Measurements from ENCODE around the gene TMC3.

The TMC3 gene

GRCh38 chr15:81310480-81310879, 63.5 kb downstream of the TMC3 start:
- H3K79me2 ChIP-seq (ENCODE audit: control insufficient read depth, insufficient read depth, low read length, unreplicated experiment), result no peaks in the 10 kb centered on the region
- H3K4me1 ChIP-seq (ENCODE audit: control insufficient read depth, insufficient read depth, low read length, unreplicated experiment), result peaks cover 47% of the 10 kb centered on the region

DNA sequence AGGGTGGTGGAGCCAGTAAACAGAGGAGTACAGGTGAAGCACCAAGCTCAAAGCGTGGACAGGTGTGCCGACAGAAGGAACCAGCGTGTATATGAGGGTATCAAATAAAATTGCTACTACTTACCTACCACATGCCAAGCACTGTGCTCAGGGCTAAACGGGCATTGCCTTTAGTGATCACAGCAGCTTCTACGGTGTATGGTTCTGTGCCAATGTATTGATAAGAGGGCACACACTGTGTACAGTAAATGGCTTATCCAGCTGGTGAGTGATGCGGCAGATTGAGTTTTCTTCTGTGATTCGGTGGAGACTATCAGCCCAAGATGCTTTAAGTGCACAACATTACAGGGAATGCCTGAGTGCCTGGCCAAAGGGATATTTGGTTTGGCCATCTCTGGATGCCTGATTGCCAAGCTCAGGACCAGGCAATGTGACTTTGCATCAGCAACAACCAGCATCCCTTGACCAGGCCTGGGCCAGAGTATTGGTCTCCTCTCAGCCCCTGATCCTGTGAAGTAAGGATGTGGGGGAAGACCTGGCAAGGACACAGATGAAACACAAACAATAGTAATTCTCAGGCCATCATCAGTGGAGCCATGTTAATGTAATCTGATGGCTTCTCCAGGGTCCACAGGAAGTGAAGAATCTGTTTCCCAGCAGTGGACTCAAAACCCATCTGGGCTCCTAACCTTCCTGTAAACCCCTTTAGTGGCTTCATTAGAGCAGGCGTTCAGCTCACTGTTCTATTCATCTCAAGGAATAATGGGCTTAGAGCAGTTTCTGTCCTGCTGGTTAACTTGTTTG, 64.2 kb downstream of the TMC3 start:
- Histone ChIP-seq H3K27me3 (ENCODE audit: insufficient read depth, low read length) (no peaks in the 10 kb centered on the region), H3K4me3 (ENCODE audit: low read depth, low read length) (no peak overlapping the region), H3K27ac (ENCODE audit: low read depth, low read length) (no peak overlapping the region), H3K79me2 (ENCODE audit: control insufficient read depth, insufficient read depth, low read length, unreplicated experiment) (no peaks in the 10 kb centered on the region), H3K36me3 (ENCODE audit: insufficient read depth, low read length) (0 out of 2 replicates have a peak, but pooled peaks cover 7% of the 10 kb centered on the region), H2AFZ (ENCODE audit: low read length, unreplicated experiment) (no peak overlapping the region), H3K4me1 (ENCODE audit: control insufficient read depth, insufficient read depth, low read length, unreplicated experiment) (peaks cover 47% of the 10 kb centered on the region)

More at GRCh38 chr15:81310480-81310879, 63.5 kb downstream of the TMC3 start:
- Histone ChIP-seq H3K27me3 (ENCODE audit: insufficient read depth, low read length) (no peaks in the 10 kb centered on the region), H2AFZ (ENCODE audit: low read length, unreplicated experiment) (no peak overlapping the region), H3K27ac (ENCODE audit: low read depth, low read length) (no peak overlapping the region), H3K36me3 (ENCODE audit: insufficient read depth, low read length) (0 out of 2 replicates have a peak, but pooled peaks cover 7% of the 10 kb centered on the region), H3K4me3 (ENCODE audit: low read depth, low read length) (no peak overlapping the region)

DNA sequence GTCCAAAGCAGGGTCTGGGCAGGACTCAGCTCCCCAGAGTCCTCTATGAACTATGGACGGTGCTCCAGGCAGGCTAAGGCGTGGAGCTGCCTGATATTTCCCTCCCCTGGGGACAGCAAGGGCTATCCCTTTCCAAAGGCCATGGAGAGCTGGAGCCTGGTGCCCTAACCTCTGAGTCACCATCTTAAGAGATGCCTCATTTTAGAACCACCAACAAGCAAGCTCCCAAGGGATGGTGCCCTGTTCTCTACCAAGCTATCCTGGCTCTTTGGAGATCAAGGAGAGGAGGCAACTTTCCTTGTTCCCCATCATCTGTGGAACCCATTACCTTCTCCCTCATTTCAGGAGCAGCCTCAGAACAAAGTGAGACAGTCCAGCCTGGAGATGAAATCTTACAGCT, 65.8 kb downstream of the TMC3 start:
- Histone ChIP-seq H3K79me2 (ENCODE audit: control insufficient read depth, insufficient read depth, low read length, unreplicated experiment) (no peaks in the 10 kb centered on the region), H2AFZ (ENCODE audit: low read length, unreplicated experiment) (no peak overlapping the region), H3K27ac (ENCODE audit: low read depth, low read length) (no peak overlapping the region), H3K4me1 (ENCODE audit: control insufficient read depth, insufficient read depth, low read length, unreplicated experiment) (peaks cover 42% of the 10 kb centered on the region), H3K36me3 (ENCODE audit: insufficient read depth, low read length) (0 out of 2 replicates have a peak, but pooled peaks cover 7% of the 10 kb centered on the region), H3K4me3 (ENCODE audit: low read depth, low read length) (no peak overlapping the region), H3K27me3 (ENCODE audit: insufficient read depth, low read length) (peaks cover 4% of the 10 kb centered on the region; the same call in 1 of the 2 replicates)

GRCh38 chr15:81304226-81304625, 69.8 kb downstream of the TMC3 start:
- no peaks in the 10 kb centered on the region for H3K36me3 ChIP-seq (ENCODE audit: insufficient read depth, low read length)
- H2AFZ ChIP-seq (ENCODE audit: low read length, unreplicated experiment), result no peak overlapping the region
- no peak overlapping the region for H3K27ac ChIP-seq (ENCODE audit: low read depth, low read length)
- H3K4me1 ChIP-seq (ENCODE audit: control insufficient read depth, insufficient read depth, low read length, unreplicated experiment), result peaks cover 16% of the 10 kb centered on the region
- H3K27me3 ChIP-seq (ENCODE audit: insufficient read depth, low read length), result peaks cover 8% of the 10 kb centered on the region; the same call in 1 of the 2 replicates
- H3K4me3 ChIP-seq (ENCODE audit: low read depth, low read length), result no peak overlapping the region
- no peaks in the 10 kb centered on the region for H3K79me2 ChIP-seq (ENCODE audit: control insufficient read depth, insufficient read depth, low read length, unreplicated experiment)

DNA sequence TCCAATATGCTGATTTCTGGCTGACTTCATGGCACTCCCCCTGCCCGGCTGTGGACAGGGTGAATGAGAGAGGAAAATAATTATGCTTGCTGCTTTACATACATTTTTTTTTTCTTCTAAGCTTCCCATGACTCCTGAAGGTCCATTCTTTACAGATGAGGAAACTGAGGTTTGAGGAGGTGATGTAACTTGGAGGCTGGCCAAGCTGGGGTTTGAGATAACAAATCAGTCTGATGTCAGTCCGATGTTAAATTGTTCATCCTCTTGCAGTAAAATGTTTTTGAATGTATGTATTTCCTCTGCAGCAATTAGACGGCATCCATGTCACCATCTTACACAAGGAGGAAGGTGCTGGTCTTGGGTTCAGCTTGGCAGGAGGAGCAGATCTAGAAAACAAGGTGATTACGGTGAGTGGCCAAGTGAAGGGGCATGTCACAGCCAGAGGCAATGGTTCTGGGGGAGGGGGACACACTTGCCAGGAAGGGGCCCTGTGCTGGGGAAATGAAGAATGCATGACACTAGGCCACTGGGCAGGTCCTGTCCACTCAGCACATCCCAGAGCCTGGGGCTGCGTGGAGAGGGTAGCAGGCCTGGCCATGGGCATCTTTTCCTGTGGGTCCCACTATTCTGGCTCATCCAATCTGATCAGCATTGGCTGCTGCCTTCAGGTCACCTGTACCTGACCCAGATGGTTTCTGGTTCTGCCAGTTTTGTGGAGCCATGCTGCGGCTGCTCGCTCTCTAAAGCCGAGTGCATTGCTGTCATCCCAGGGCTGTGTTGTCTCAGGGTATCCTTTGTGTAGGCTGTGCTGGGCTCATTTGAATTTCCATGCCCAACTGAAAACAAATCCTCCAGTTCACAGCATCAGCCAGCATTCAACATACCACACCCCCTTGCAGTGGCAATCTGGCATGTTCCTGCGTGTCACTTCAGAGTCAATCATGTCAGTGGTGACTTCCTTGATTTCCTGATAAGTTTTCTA, 70.5 kb downstream of the TMC3 start:
- Histone ChIP-seq H2AFZ (ENCODE audit: low read length, unreplicated experiment) (no peak overlapping the region), H3K4me1 (ENCODE audit: control insufficient read depth, insufficient read depth, low read length, unreplicated experiment) (peaks cover 11% of the 10 kb centered on the region), H3K27me3 (ENCODE audit: insufficient read depth, low read length) (peaks cover 8% of the 10 kb centered on the region; the same call in 1 of the 2 replicates), H3K4me3 (ENCODE audit: low read depth, low read length) (no peak overlapping the region), H3K36me3 (ENCODE audit: insufficient read depth, low read length) (no peaks in the 10 kb centered on the region), H3K27ac (ENCODE audit: low read depth, low read length) (no peak overlapping the region), H3K79me2 (ENCODE audit: control insufficient read depth, insufficient read depth, low read length, unreplicated experiment) (no peaks in the 10 kb centered on the region)

DNA sequence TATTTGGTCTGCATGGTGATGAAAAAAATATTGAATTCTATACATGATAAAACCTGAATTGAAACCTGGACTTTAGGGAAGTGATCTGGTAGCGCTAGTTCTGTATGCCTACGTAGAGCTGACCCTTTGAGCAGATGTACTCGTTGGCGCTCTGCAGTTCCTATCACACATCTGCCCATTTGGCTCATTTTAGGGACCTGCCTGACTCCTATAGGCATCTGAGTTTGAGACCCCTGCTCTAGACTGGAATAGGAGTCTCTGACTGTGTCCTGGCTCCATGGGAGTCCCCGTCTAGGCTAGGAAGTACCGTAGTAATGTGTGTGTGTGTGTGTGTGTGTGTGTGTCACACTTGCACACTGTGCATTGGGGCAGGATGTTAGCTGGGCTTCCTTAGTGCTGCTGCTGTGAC, 71.3 kb downstream of the TMC3 start:
- H3K4me1 ChIP-seq (ENCODE audit: control insufficient read depth, insufficient read depth, low read length, unreplicated experiment), result peaks cover 5% of the 10 kb centered on the region
- no peak overlapping the region for H3K4me3 ChIP-seq (ENCODE audit: low read depth, low read length)
- no peak overlapping the region for H2AFZ ChIP-seq (ENCODE audit: low read length, unreplicated experiment)
- peaks cover 8% of the 10 kb centered on the region; the same call in 1 of the 2 replicates for H3K27me3 ChIP-seq (ENCODE audit: insufficient read depth, low read length)
- H3K27ac ChIP-seq (ENCODE audit: low read depth, low read length), result no peak overlapping the region
- H3K79me2 ChIP-seq (ENCODE audit: control insufficient read depth, insufficient read depth, low read length, unreplicated experiment), result no peaks in the 10 kb centered on the region
- H3K36me3 ChIP-seq (ENCODE audit: insufficient read depth, low read length), result no peaks in the 10 kb centered on the region

GRCh38 chr15:81301815-81302399, 72.1 kb downstream of the TMC3 start:
- Histone ChIP-seq H2AFZ (ENCODE audit: low read length, unreplicated experiment) (no peak overlapping the region), H3K27me3 (ENCODE audit: insufficient read depth, low read length) (peaks cover 8% of the 10 kb centered on the region; the same call in 1 of the 2 replicates), H3K4me1 (ENCODE audit: control insufficient read depth, insufficient read depth, low read length, unreplicated experiment) (peaks cover 11% of the 10 kb centered on the region), H3K79me2 (ENCODE audit: control insufficient read depth, insufficient read depth, low read length, unreplicated experiment) (no peaks in the 10 kb centered on the region), H3K4me3 (ENCODE audit: low read depth, low read length) (no peak overlapping the region), H3K36me3 (ENCODE audit: insufficient read depth, low read length) (no peaks in the 10 kb centered on the region), H3K27ac (ENCODE audit: low read depth, low read length) (no peak overlapping the region)

DNA sequence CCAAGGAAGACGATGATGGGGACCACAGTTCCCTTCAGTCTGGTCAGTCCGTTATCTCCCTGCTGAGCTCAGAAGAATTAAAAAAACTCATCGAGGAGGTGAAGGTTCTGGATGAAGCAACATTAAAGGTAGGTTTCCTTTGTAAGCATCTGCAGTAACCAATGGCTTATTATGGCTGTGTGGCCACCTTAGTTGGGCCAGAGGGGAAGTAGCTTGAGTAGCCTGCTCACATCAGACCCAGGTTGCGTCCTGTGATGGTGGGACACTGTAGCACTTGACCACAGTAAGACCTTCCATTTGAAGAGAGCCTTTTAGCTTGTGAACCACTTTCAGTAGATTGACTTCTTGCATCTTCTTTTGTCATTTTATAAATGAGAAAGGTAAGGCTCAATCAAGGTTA, 72.6 kb downstream of the TMC3 start:
- Histone ChIP-seq H3K4me3 (ENCODE audit: low read depth, low read length) (no peak overlapping the region), H3K36me3 (ENCODE audit: insufficient read depth, low read length) (no peaks in the 10 kb centered on the region), H2AFZ (ENCODE audit: low read length, unreplicated experiment) (no peak overlapping the region), H3K27me3 (ENCODE audit: insufficient read depth, low read length) (peaks cover 8% of the 10 kb centered on the region; the same call in 1 of the 2 replicates), H3K79me2 (ENCODE audit: control insufficient read depth, insufficient read depth, low read length, unreplicated experiment) (no peaks in the 10 kb centered on the region), H3K27ac (ENCODE audit: low read depth, low read length) (no peak overlapping the region), H3K4me1 (ENCODE audit: control insufficient read depth, insufficient read depth, low read length, unreplicated experiment) (peaks cover 13% of the 10 kb centered on the region)

GRCh38 chr15:81299630-81300273, 74.3 kb downstream of the TMC3 start:
- Histone ChIP-seq H2AFZ (ENCODE audit: low read length, unreplicated experiment) (no peak overlapping the region), H3K4me3 (ENCODE audit: low read depth, low read length) (no peak overlapping the region), H3K36me3 (ENCODE audit: insufficient read depth, low read length) (no peaks in the 10 kb centered on the region), H3K4me1 (ENCODE audit: control insufficient read depth, insufficient read depth, low read length, unreplicated experiment) (peaks cover 13% of the 10 kb centered on the region), H3K79me2 (ENCODE audit: control insufficient read depth, insufficient read depth, low read length, unreplicated experiment) (no peaks in the 10 kb centered on the region), H3K27ac (ENCODE audit: low read depth, low read length) (no peak overlapping the region), H3K27me3 (ENCODE audit: insufficient read depth, low read length) (peaks cover 21% of the 10 kb centered on the region)

DNA sequence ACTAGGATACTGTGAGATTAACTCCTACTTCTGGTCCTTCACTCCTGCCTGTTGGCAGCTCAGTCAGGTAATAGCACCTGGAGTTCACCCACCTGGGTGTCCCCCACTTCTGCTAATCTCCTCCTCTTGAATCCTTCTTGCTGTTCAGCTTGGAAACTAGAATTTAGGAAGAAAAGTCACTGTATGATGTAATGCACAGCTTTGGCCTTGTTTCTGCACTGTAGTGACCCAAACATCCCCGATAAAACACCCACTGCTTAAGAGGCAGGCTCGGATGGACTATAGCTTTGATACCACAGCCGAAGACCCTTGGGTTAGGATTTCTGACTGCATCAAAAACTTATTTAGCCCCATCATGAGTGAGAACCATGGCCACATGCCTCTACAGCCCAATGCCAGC, 74.9 kb downstream of the TMC3 start:
- Histone ChIP-seq H3K79me2 (ENCODE audit: control insufficient read depth, insufficient read depth, low read length, unreplicated experiment) (no peaks in the 10 kb centered on the region), H3K27ac (ENCODE audit: low read depth, low read length) (no peak overlapping the region), H3K4me3 (ENCODE audit: low read depth, low read length) (no peak overlapping the region), H3K36me3 (ENCODE audit: insufficient read depth, low read length) (no peaks in the 10 kb centered on the region), H3K4me1 (ENCODE audit: control insufficient read depth, insufficient read depth, low read length, unreplicated experiment) (peaks cover 13% of the 10 kb centered on the region), H3K27me3 (ENCODE audit: insufficient read depth, low read length) (peaks cover 17% of the 10 kb centered on the region), H2AFZ (ENCODE audit: low read length, unreplicated experiment) (no peak overlapping the region)
